H9 (cell line): ENCODE results near the gene RSAD2. TPM values are rescaled to one million over a fixed set of nuclear protein-coding genes. Genes with fewer than 3 reads are reported as not detected.

Experiments
- DNase-seq: peaks from one replicate; pipeline ENCODE4 v3.0.0-alpha.2; 2017
- H2AFZ ChIP-seq: one replicate; pipeline ENCODE4 v1.6.1; 2013; ENCODE audit warnings: mild to moderate bottlenecking, low read length, control low read depth, moderate library complexity
- H2AK5ac ChIP-seq: 2 replicates; pipeline ENCODE4 v1.6.1; 2013; ENCODE audit warnings: low read length, control low read depth, mixed read lengths; ENCODE audit not compliant: insufficient read length
- H2BK120ac ChIP-seq: one replicate; pipeline ENCODE4 v1.6.1; 2013; ENCODE audit warnings: low read depth, mild to moderate bottlenecking, low read length, control low read depth, inconsistent platforms; ENCODE audit not compliant: poor library complexity, severe bottlenecking
- H2BK12ac ChIP-seq: 2 replicates; pipeline ENCODE4 v1.6.1; 2013; ENCODE audit warnings: low read length, control low read depth, mixed read lengths, low read depth; ENCODE audit not compliant: insufficient read length
- H2BK15ac ChIP-seq: 2 replicates; pipeline ENCODE4 v1.6.1; 2013; ENCODE audit warnings: low read depth, low read length, control low read depth
- H2BK20ac ChIP-seq: one replicate; pipeline ENCODE4 v1.6.1; 2013; ENCODE audit warnings: low read depth, mild to moderate bottlenecking, low read length, control low read depth, inconsistent platforms; ENCODE audit not compliant: poor library complexity, severe bottlenecking
- H2BK5ac ChIP-seq: 2 replicates; pipeline ENCODE4 v1.6.1; 2013; ENCODE audit warnings: low read length, control low read depth, mixed read lengths; ENCODE audit not compliant: insufficient read length
- H3K14ac ChIP-seq: 2 replicates; pipeline ENCODE4 v1.6.1; 2013; ENCODE audit warnings: low read length, control low read depth; ENCODE audit not compliant: insufficient read depth
- H3K18ac ChIP-seq: 2 replicates; pipeline ENCODE4 v1.6.1; 2013; ENCODE audit warnings: low read depth, mild to moderate bottlenecking, mixed read lengths, low read length, control low read depth; ENCODE audit not compliant: insufficient read length
- H3K23ac ChIP-seq: 2 replicates; pipeline ENCODE4 v1.6.1; 2013; ENCODE audit warnings: low read length, control low read depth, mixed read lengths, low read depth; ENCODE audit not compliant: insufficient read length
- H3K23me2 ChIP-seq: 2 replicates; pipeline ENCODE4 v1.6.1; 2013; ENCODE audit warnings: low read depth, mild to moderate bottlenecking, mixed read lengths, low read length, control low read depth; ENCODE audit not compliant: insufficient read length, poor library complexity, severe bottlenecking
- H3K27ac ChIP-seq: 2 replicates; pipeline ENCODE4 v1.5.1; 2013; ENCODE audit warnings: low read length, control low read depth, mixed read lengths, low read depth; ENCODE audit not compliant: insufficient read length
- H3K27me3 ChIP-seq: 2 replicates; pipeline ENCODE4 v1.6.1; 2013; ENCODE audit warnings: low read length, control low read depth, inconsistent platforms; ENCODE audit not compliant: insufficient read depth
- H3K4ac ChIP-seq: 2 replicates; pipeline ENCODE4 v1.6.1; 2013; ENCODE audit warnings: low read depth, mild to moderate bottlenecking, control low read depth, inconsistent platforms, low read length, moderate library complexity
- H3K4me1 ChIP-seq: 2 replicates; pipeline ENCODE4 v1.6.1; 2013; ENCODE audit warnings: low read length, control low read depth, inconsistent platforms; ENCODE audit not compliant: insufficient read depth
- H3K4me2 ChIP-seq: 2 replicates; pipeline ENCODE4 v1.6.1; 2013; ENCODE audit warnings: low read length, control low read depth, mixed read lengths; ENCODE audit not compliant: insufficient read length, insufficient read depth
- H3K56ac ChIP-seq: 2 replicates; pipeline ENCODE4 v1.6.1; 2013; ENCODE audit warnings: low read depth, mild to moderate bottlenecking, mixed read lengths, low read length, control low read depth; ENCODE audit not compliant: insufficient read length
- H3K79me1 ChIP-seq: 2 replicates; pipeline ENCODE4 v1.6.1; 2013; ENCODE audit warnings: low read depth, mild to moderate bottlenecking, moderate library complexity, low read length, control low read depth, inconsistent platforms; ENCODE audit not compliant: insufficient read depth, poor library complexity, severe bottlenecking
- H3K79me2 ChIP-seq: 2 replicates; pipeline ENCODE4 v1.6.1; 2013; ENCODE audit warnings: low read length, control low read depth, inconsistent platforms; ENCODE audit not compliant: insufficient read depth
- H3K9ac ChIP-seq: 2 replicates; pipeline ENCODE4 v1.6.1; 2013; ENCODE audit warnings: low read length, control low read depth, mixed read lengths; ENCODE audit not compliant: insufficient read length; ENCODE audit errors: extremely low read depth
- H3K9me3 ChIP-seq: one replicate; pipeline ENCODE4 v1.6.1; 2013; ENCODE audit warnings: low read depth, low read length, inconsistent platforms; ENCODE audit not compliant: control insufficient read depth
- H3T11ph ChIP-seq: one replicate; pipeline ENCODE4 v1.6.1; 2013; ENCODE audit warnings: mild to moderate bottlenecking, low read length, control low read depth, inconsistent platforms
- H4K20me1 ChIP-seq: one replicate; pipeline ENCODE4 v1.6.1; 2013; ENCODE audit not compliant: control insufficient read depth, insufficient read length, insufficient read depth
- H4K5ac ChIP-seq: 2 replicates; pipeline ENCODE4 v1.6.1; 2013; ENCODE audit warnings: low read depth, mild to moderate bottlenecking, mixed read lengths, low read length, control low read depth; ENCODE audit not compliant: insufficient read length
- H4K8ac ChIP-seq: replicated peaks from 2 replicates; pipeline ENCODE4 v1.6.1; 2013; ENCODE audit warnings: low read length, control low read depth, mixed read lengths, low read depth; ENCODE audit not compliant: insufficient read length
- H4K91ac ChIP-seq: 2 replicates; pipeline ENCODE4 v1.6.1; 2013; ENCODE audit warnings: low read depth, mild to moderate bottlenecking, moderate library complexity, mixed read lengths, low read length, control low read depth; ENCODE audit not compliant: insufficient read length
- H3K27ac Mint-ChIP-seq, 3 experiments: 2 replicates in 2 of 3; 3 replicates in 1 of 3; pipeline ENCODE4 v1.8.0; 2020 to 2021; ENCODE audit warnings: mixed read lengths in 3 of 3, mild to moderate bottlenecking in 1 of 3, moderate library complexity in 1 of 3
- H3K27me3 Mint-ChIP-seq: 2 replicates; pipeline ENCODE4 v1.8.0; 2021; ENCODE audit warnings: low read depth, mild to moderate bottlenecking, moderate library complexity, mixed read lengths
- H3K36me3 Mint-ChIP-seq, 3 experiments: 2 replicates in 2 of 3; 3 replicates in 1 of 3; pipeline ENCODE4 v1.8.0; 2020 to 2021; ENCODE audit warnings: low read depth in 3 of 3, mixed read lengths in 3 of 3; ENCODE audit not compliant: insufficient read depth in 1 of 3
- H3K4me1 Mint-ChIP-seq, 2 experiments: 2 replicates each; pipeline ENCODE4 v1.8.0; 2020; ENCODE audit warnings: mixed read lengths in 2 of 2
- H3K4me3 Mint-ChIP-seq, 2 experiments: 2 replicates in 1 of 2; 3 replicates in 1 of 2; pipeline ENCODE4 v1.8.0; 2020 to 2021; ENCODE audit warnings: mild to moderate bottlenecking in 2 of 2, mixed read lengths in 2 of 2, moderate library complexity in 1 of 2
- H3K9me3 Mint-ChIP-seq, 2 experiments: 2 replicates in 1 of 2; 3 replicates in 1 of 2; pipeline ENCODE4 v1.8.0; 2020; ENCODE audit warnings: mild to moderate bottlenecking in 2 of 2, mixed read lengths in 2 of 2, moderate library complexity in 1 of 2
- WGBS: extraction: QIAGEN DNeasy Blood & Tissue Kit; methylation state at CpG from one replicate; pipeline ENCODE4 v1.1.7; 2013; ENCODE audit warnings: missing lambda C conversion rate, low lambda C conversion rate, mixed read lengths; ENCODE audit not compliant: insufficient read length; ENCODE audit errors: extremely low coverage; 5-methylcytosine and 5-hydroxymethylcytosine counted together
- total RNA-seq: library from RNA; stranded (reverse); gene quantifications from 2 replicates; pipeline ENCODE4 v1.2.1, GENCODE V29; 2021
- TF ChIP-seq, protein P1 (sequence below): fragments of 200-600 bp; sonication (generic); conservative IDR thresholded peaks from 3 replicates; pipeline ENCODE4 v1.8.0; 2021; ENCODE audit warnings: antibody characterized with exemption, mild to moderate bottlenecking

Gene RSAD2
- total RNA-seq, 1 experiment from 2014 or later, result not detected

DNA sequence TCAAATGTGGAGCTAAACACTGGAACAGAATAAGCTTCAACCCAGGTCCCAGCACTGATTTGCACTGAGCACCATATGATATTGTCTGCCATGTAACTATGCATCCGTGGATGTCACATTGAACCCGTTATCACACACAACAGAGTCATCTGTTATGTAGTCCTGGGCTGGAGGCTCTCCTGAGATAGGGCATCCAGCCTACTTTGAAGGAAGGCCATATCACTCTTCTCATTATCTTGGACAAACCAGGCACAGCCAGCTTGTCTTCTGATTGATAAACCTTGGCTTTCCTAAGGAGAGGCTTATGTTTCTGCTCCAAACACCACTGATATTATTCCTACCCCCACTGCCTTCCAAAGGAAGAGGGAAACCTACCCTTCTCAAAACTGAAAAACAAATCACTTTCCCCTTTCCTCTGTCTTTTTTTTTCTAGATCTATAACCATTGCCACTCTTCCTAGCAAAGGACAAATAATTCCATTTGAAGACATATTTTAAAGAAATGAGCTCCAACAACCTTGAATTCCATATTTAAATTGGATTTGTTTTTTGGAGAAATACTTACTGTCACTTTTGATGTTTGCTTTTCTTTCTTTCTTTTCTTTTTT lies 16.4 kb downstream of the RSAD2 start:
- Histone ChIP-seq H3K79me2 (no peaks in the 10 kb centered on the region), H4K91ac (no peak overlapping the region), H3K27me3 (no peaks in the 10 kb centered on the region), H3K56ac (no peak overlapping the region), H3K4ac (no peak overlapping the region), H3K23me2 (no peaks in the 10 kb centered on the region), H3K23ac (no peak overlapping the region), H2BK5ac (no peak overlapping the region), H2BK15ac (no peak overlapping the region), H3K4me1 (no peaks in the 10 kb centered on the region), H2AK5ac (no peak overlapping the region), H3T11ph (no peak overlapping the region), H3K18ac (no peak overlapping the region), H2BK120ac (no peak overlapping the region), H2AFZ (no peak overlapping the region), H3K14ac (no peak overlapping the region), H2BK12ac (no peak overlapping the region), H3K79me1 (no peaks in the 10 kb centered on the region), H3K9me3 (no peaks in the 10 kb centered on the region), H4K20me1 (no peaks in the 10 kb centered on the region), H4K5ac (no peak overlapping the region), H3K4me2 (no peak overlapping the region), H3K27ac (no peak overlapping the region), H2BK20ac (no peak overlapping the region), H4K8ac (no peak overlapping the region), H3K9ac (no peak overlapping the region)
- H3K4me1 Mint-ChIP-seq, result peaks cover 0 to 3% of the 10 kb centered on the region in 2 experiments; a peak in 1 of 4 replicates
- H3K4me3 Mint-ChIP-seq, result no peak overlapping the region
- no peak overlapping the region for H3K27ac Mint-ChIP-seq
- TF ChIP-seq, protein P1, sequence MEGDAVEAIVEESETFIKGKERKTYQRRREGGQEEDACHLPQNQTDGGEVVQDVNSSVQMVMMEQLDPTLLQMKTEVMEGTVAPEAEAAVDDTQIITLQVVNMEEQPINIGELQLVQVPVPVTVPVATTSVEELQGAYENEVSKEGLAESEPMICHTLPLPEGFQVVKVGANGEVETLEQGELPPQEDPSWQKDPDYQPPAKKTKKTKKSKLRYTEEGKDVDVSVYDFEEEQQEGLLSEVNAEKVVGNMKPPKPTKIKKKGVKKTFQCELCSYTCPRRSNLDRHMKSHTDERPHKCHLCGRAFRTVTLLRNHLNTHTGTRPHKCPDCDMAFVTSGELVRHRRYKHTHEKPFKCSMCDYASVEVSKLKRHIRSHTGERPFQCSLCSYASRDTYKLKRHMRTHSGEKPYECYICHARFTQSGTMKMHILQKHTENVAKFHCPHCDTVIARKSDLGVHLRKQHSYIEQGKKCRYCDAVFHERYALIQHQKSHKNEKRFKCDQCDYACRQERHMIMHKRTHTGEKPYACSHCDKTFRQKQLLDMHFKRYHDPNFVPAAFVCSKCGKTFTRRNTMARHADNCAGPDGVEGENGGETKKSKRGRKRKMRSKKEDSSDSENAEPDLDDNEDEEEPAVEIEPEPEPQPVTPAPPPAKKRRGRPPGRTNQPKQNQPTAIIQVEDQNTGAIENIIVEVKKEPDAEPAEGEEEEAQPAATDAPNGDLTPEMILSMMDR, result no peak
- H3K27me3 Mint-ChIP-seq, result peaks cover 2% of the 10 kb centered on the region; the same call in 1 of the 2 replicates
- no peaks in the 10 kb centered on the region for H3K9me3 Mint-ChIP-seq
- DNase-seq, result no peak
- WGBS, result no CpG with 5 or more reads among the region's 2 CpGs
- H3K36me3 Mint-ChIP-seq, result no peaks in the 10 kb centered on the region
